Endothelial cell of umbilical vein (primary cell): ENCODE data around the gene CSK. TPM values are rescaled to one million over a fixed set of nuclear protein-coding genes. Genes with fewer than 3 reads are reported as not detected.

ENCODE experiments used
- BruUV-seq: library from RNA; stranded (reverse); fragments of 400-500 nt; replicated peaks from 2 replicates; lab custom pipeline; 2021; lab: Mats Ljungman, UMichigan
- CTCF ChIA-PET: fragments of 300-600, 350-600 bp; sonication (Branson Sonifier 250); formaldehyde crosslinking; loops from one replicate; lab custom pipeline; 2021; ENCODE audit warnings: antibody characterized with exemption, inconsistent platforms; lab: Charles Lee
- POLR2A ChIA-PET: fragments of 300-600, 350-600 bp; sonication (Branson Sonifier 250); formaldehyde crosslinking; loops from one replicate; lab custom pipeline; 2021; ENCODE audit warnings: antibody characterized with exemption, inconsistent platforms; lab: Charles Lee
- DNase-seq: peaks from one replicate; pipeline ENCODE4 v3.0.0-alpha.2; 2011; ENCODE audit warnings: low read depth, low spot score
- FAIRE-seq: peaks from 2 replicates; lab custom pipeline; 2011; peaks lifted over from hg19 to GRCh38; lab: Jason Lieb, UNC
- H2AFZ ChIP-seq: 2 replicates; pipeline ENCODE4 v1.6.0; 2012; ENCODE audit warnings: low read depth, low read length, control low read depth, inconsistent platforms
- H3K27ac ChIP-seq: 2 replicates; pipeline ENCODE4 v1.5.1; 2011; ENCODE audit warnings: low read depth, mild to moderate bottlenecking, control low read depth, low read length, moderate library complexity; ENCODE audit not compliant: insufficient read depth
- H3K27me3 ChIP-seq, 2 experiments: 2 replicates each; pipeline versions ENCODE4 v1.6.0 to v1.6.1; 2011; ENCODE audit warnings: low read length in 2 of 2, mixed read lengths in 1 of 2; ENCODE audit not compliant: control insufficient read depth in 2 of 2, insufficient read depth in 2 of 2
- H3K36me3 ChIP-seq, 2 experiments: 2 replicates in 1 of 2; 3 replicates in 1 of 2; pipeline ENCODE4 v1.5.1; 2011; ENCODE audit warnings: low read length in 2 of 2, mild to moderate bottlenecking in 1 of 2, moderate library complexity in 1 of 2; ENCODE audit not compliant: control insufficient read depth in 2 of 2, insufficient read depth in 2 of 2; ENCODE audit errors: extremely low read depth in 1 of 2
- H3K4me1 ChIP-seq: 3 replicates; pipeline ENCODE4 v1.5.1; 2011; ENCODE audit warnings: mild to moderate bottlenecking, low read length; ENCODE audit not compliant: control insufficient read depth, insufficient read depth; ENCODE audit errors: extremely low read depth
- H3K4me2 ChIP-seq: 2 replicates; pipeline ENCODE4 v1.6.1; 2011; ENCODE audit warnings: low read length, control low read depth, mixed read lengths; ENCODE audit not compliant: insufficient read depth
- H3K4me3 ChIP-seq, 3 experiments: fragments of 200-600 bp in 1 of 3; sonication (generic), shearing (Covaris generic) in 1 of 3; replicated peaks in 1 of 3; 2 replicates each; pipeline ENCODE4 v1.5.1; 2011 to 2016; ENCODE audit warnings: control low read depth in 3 of 3, low read length in 3 of 3, mild to moderate bottlenecking in 2 of 3, inconsistent platforms in 1 of 3, low read depth in 1 of 3, moderate library complexity in 1 of 3; ENCODE audit not compliant: insufficient read depth in 1 of 3
- H3K79me2 ChIP-seq: 2 replicates; pipeline ENCODE4 v1.6.0; 2012; ENCODE audit warnings: low read length, inconsistent platforms; ENCODE audit not compliant: control insufficient read depth, insufficient read depth
- H3K9ac ChIP-seq: replicated peaks from 2 replicates; pipeline ENCODE3; 2011; ENCODE audit warnings: low read length, control low read depth; ENCODE audit not compliant: insufficient read depth; ENCODE audit errors: extremely low read depth
- H3K9me1 ChIP-seq: replicated peaks from 3 replicates; pipeline ENCODE4 v1.6.0; 2011; ENCODE audit warnings: mild to moderate bottlenecking, low read length; ENCODE audit not compliant: control insufficient read depth, insufficient read depth; ENCODE audit errors: extremely low read depth
- H3K9me3 ChIP-seq: replicated peaks from 2 replicates; pipeline ENCODE4 v1.5.1; 2012; ENCODE audit warnings: low read length, inconsistent platforms; ENCODE audit not compliant: control insufficient read depth, insufficient read depth
- H4K20me1 ChIP-seq: replicated peaks from 2 replicates; pipeline ENCODE3; 2011; ENCODE audit warnings: mild to moderate bottlenecking, low read length; ENCODE audit not compliant: control insufficient read depth, insufficient read depth; ENCODE audit errors: extremely low read depth
- EZH2 ChIP-seq: IDR thresholded peaks from 2 replicates; pipeline ENCODE4 v1.6.1; 2012; ENCODE audit warnings: borderline replicate concordance, low read depth, mild to moderate bottlenecking, moderate library complexity, low read length, inconsistent platforms; ENCODE audit not compliant: severe bottlenecking
- FOS ChIP-seq: IDR thresholded peaks from 2 replicates; pipeline ENCODE4 v1.6.1; 2011; ENCODE audit warnings: mild to moderate bottlenecking, low read length, moderate library complexity, borderline replicate concordance; ENCODE audit not compliant: insufficient read depth
- GATA2 ChIP-seq: IDR thresholded peaks from 2 replicates; pipeline ENCODE4 v1.7.0; 2011; ENCODE audit warnings: low read depth, mild to moderate bottlenecking, moderate library complexity, mixed read lengths, low read length; ENCODE audit not compliant: insufficient read length, insufficient read depth
- JUN ChIP-seq: IDR thresholded peaks from 2 replicates; pipeline ENCODE4 v1.6.1; 2011; ENCODE audit warnings: borderline replicate concordance, low read depth; ENCODE audit not compliant: insufficient read length, insufficient read depth
- MYC ChIP-seq: IDR thresholded peaks from one replicate; pipeline ENCODE4 v1.6.1; 2011; ENCODE audit warnings: mild to moderate bottlenecking, low read depth, low read length
- POLR2A ChIP-seq: IDR thresholded peaks from 2 replicates; pipeline ENCODE4 v1.6.1; 2012; ENCODE audit warnings: low read depth, mild to moderate bottlenecking, control low read depth, low read length
- POLR2AphosphoS5 ChIP-seq: IDR thresholded peaks from 2 replicates; pipeline ENCODE4 v1.6.1; 2012; ENCODE audit warnings: low read depth, mild to moderate bottlenecking, control low read depth, low read length, moderate library complexity; ENCODE audit not compliant: insufficient read depth
- dilution Hi-C: fragments of 300-500 bp; cut with MboI; formaldehyde crosslinking; loops from one replicate; pipeline ENCODE4 v1.15.0; 2019; ENCODE audit warnings: low sequenced_read_pairs; ENCODE audit not compliant: extremely low pct_ligation_motif_present
- intact Hi-C: fragments of 100-400 bp; cut with micrococcal nuclease; formaldehyde crosslinking; loops from one replicate; pipeline ENCODE4 v1.10.0; 2022
- polyA plus RNA-seq, 4 experiments: library from polyadenylated mRNA; depleted of rRNA in 3 of 4; stranded (reverse) in 3 of 4; unstranded in 1 of 4; fragments of >200 nt; gene quantifications; 2 replicates each; pipeline versions ENCODE4 v1.2.1 to v1.2.3, GENCODE V29; 2011 to 2012; ENCODE audit warnings: missing spikeins in 1 of 4
- total RNA-seq: library from RNA; stranded (reverse); gene quantifications from 2 replicates; pipeline ENCODE4 v1.2.3, GENCODE V29; 2021
- TF ChIP-seq, protein P1 (sequence below): IDR thresholded peaks from 2 replicates; pipeline ENCODE4 v1.6.1; 2011; ENCODE audit not compliant: insufficient read depth, insufficient read length
- TF ChIP-seq, protein P2 (sequence below), 2 donors: IDR thresholded peaks; 1 replicate in 1 of 2; 2 replicates in 1 of 2; pipeline ENCODE4 v1.5.1; 2011; ENCODE audit warnings: low read length in 2 of 2, mild to moderate bottlenecking in 2 of 2, moderate library complexity in 2 of 2, control low read depth in 1 of 2, inconsistent platforms in 1 of 2, low read depth in 1 of 2; ENCODE audit not compliant: insufficient read depth in 1 of 2; ENCODE audit errors: extremely low read depth in 1 of 2

The CSK gene
- total and polyA plus RNA-seq, 2 donors (not counting 3 experiments of a cell fraction or from before 2014, with no cell fraction given) = 41.2 to 104 TPM

DNA sequence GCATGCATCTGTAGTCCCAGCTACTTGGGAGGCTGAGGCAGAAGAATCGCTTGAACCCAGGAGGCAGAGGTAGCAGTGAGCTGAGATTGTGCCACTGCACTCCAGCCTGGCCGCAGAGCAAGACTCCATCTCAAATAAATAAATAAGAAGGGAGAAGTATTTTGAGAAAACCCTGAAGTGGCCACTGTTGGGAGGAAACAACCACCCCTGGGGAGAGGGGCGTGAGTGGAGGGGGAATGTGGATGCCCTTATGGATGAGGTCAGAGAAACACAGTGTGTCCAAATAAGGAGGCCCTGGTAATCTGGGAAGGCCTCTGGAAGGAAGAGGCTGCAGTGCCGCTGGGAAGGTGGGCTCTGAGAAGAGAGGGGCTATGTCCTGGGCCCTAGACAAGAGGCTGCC, 40.4 kb downstream of the CSK start:
- Histone ChIP-seq H3K27me3 (peaks cover 3 to 5% of the 10 kb centered on the region in 2 experiments), H2AFZ (no peak overlapping the region), H3K9me3 (no peaks in the 10 kb centered on the region), H3K9me1 (no peaks in the 10 kb centered on the region), H3K36me3 (no peaks in the 10 kb centered on the region), H3K79me2 (no peaks in the 10 kb centered on the region), H3K4me3 (no peak overlapping the region), H3K27ac (no peak overlapping the region), H4K20me1 (no peaks in the 10 kb centered on the region), H3K9ac (no peak overlapping the region), H3K4me2 (no peak overlapping the region), H3K4me1 (peaks cover 8% of the 10 kb centered on the region)
- POLR2A ChIA-PET = no interaction called here
- intact Hi-C loops = no loop called here
- DNase-seq (no peak), FAIRE-seq (no peak)
- CTCF ChIA-PET = interaction anchor here (1.2 to 1.3 kb wide), 2 partner anchors 51 to 52 kb away, joined by 3 to 5 read pairs; no protein-coding TSS in a partner anchor
- TF ChIP-seq POLR2A = no peak
- TF ChIP-seq EZH2 = no peak
- TF ChIP-seq, protein P1, sequence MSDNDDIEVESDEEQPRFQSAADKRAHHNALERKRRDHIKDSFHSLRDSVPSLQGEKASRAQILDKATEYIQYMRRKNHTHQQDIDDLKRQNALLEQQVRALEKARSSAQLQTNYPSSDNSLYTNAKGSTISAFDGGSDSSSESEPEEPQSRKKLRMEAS = no peak
- no peak for TF ChIP-seq JUN
- no peak for TF ChIP-seq POLR2AphosphoS5
- no peak for TF ChIP-seq MYC
- dilution Hi-C loops = no loop called here
- BruUV-seq = no TSS peak

DNA sequence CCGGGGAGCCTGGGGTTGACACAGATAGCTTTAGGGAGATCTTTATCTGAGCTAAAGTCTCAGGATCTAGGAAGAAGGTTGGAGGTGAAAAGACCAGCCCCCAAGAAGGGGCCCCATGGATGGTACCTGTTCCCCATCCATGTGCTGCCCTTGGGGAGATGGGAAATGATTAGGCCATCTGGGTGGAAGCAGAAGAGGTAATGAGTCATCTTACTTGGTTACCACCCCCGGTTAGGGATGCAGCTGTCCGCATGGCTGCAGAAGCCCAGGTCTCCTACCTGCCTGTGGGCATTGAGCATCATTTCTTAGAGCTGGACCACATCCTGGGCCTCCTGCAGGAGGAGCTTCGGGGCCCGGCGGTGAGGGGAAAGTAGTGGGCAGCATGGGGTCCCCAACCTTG, 41.4 kb downstream of the CSK start:
- Histone ChIP-seq H3K4me3 (no peak overlapping the region), H3K4me1 (peaks cover 5% of the 10 kb centered on the region), H3K36me3 (no peaks in the 10 kb centered on the region), H3K27ac (no peak overlapping the region), H4K20me1 (no peaks in the 10 kb centered on the region), H2AFZ (no peak overlapping the region), H3K4me2 (no peak overlapping the region), H3K79me2 (no peaks in the 10 kb centered on the region), H3K9me1 (no peaks in the 10 kb centered on the region), H3K27me3 (peaks cover 11 to 12% of the 10 kb centered on the region in 2 experiments), H3K9me3 (no peaks in the 10 kb centered on the region), H3K9ac (no peak overlapping the region)
- BruUV-seq = no TSS peak
- intact Hi-C loops = no loop called here
- dilution Hi-C loops = no loop called here
- DNase-seq (no peak), FAIRE-seq (no peak)
- POLR2A ChIA-PET = no interaction called here
- CTCF ChIA-PET = interaction anchor here (1.0 to 1.3 kb wide), 2 partner anchors 13 to 52 kb away, joined by 3 read pairs; no protein-coding TSS in a partner anchor
- TF ChIP-seq MYC (no peak), POLR2A (no peak), JUN (no peak), POLR2AphosphoS5 (no peak), EZH2 (no peak), GATA2 (no peak), FOS (no peak)
- TF ChIP-seq, protein P1 = no peak
- TF ChIP-seq, protein P2, sequence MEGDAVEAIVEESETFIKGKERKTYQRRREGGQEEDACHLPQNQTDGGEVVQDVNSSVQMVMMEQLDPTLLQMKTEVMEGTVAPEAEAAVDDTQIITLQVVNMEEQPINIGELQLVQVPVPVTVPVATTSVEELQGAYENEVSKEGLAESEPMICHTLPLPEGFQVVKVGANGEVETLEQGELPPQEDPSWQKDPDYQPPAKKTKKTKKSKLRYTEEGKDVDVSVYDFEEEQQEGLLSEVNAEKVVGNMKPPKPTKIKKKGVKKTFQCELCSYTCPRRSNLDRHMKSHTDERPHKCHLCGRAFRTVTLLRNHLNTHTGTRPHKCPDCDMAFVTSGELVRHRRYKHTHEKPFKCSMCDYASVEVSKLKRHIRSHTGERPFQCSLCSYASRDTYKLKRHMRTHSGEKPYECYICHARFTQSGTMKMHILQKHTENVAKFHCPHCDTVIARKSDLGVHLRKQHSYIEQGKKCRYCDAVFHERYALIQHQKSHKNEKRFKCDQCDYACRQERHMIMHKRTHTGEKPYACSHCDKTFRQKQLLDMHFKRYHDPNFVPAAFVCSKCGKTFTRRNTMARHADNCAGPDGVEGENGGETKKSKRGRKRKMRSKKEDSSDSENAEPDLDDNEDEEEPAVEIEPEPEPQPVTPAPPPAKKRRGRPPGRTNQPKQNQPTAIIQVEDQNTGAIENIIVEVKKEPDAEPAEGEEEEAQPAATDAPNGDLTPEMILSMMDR (IDR thresholded peaks at IDR 0.05; ENCODE audit: extremely low read depth in 1 of 2, insufficient read depth in 1 of 2, low read depth in 1 of 2, low read length in 2 of 2) = no peak
